GM23338 (cell line): Measurements from ENCODE around the gene PLSCR4. TPM values are rescaled to one million over a fixed set of nuclear protein-coding genes. Genes with fewer than 3 reads are reported as not detected.

Source experiments
- ATAC-seq: fragments of 200-7000 bp; cut with Tn5 transposase; 3 replicates; pipeline ENCODE4 v1.9.1; 2020
- DNase-seq: peaks from one replicate; pipeline ENCODE4 v3.0.0-alpha.2; 2015; ENCODE audit warnings: low spot score
- H2AFZ ChIP-seq: fragments of 200-600 bp; sonication (generic); 2 replicates; pipeline ENCODE4 v1.8.0; 2016; ENCODE audit warnings: antibody characterized with exemption, mild to moderate bottlenecking, moderate library complexity
- H3F3A ChIP-seq: fragments of 200-600 bp; sonication (generic); replicated peaks from 2 replicates; pipeline ENCODE4 v1.8.0; 2017; ENCODE audit warnings: antibody characterized with exemption, mixed run types, low read depth
- H3K27ac ChIP-seq: fragments of 200-600 bp; sonication (generic); 2 replicates; pipeline ENCODE4 v1.6.1; 2016; ENCODE audit warnings: low read depth
- H3K27me3 ChIP-seq: fragments of 200-600 bp; sonication (generic); 2 replicates; pipeline ENCODE4 v1.8.0; 2016; ENCODE audit warnings: mild to moderate bottlenecking, mixed run types, moderate library complexity; ENCODE audit not compliant: insufficient read depth
- H3K36me3 ChIP-seq: fragments of 200-600 bp; sonication (generic); 2 replicates; pipeline ENCODE4 v1.8.0; 2016; ENCODE audit warnings: mild to moderate bottlenecking; ENCODE audit not compliant: insufficient read depth
- H3K4me1 ChIP-seq: fragments of 200-600 bp; sonication (generic); 2 replicates; pipeline ENCODE4 v1.8.0; 2016; ENCODE audit warnings: mild to moderate bottlenecking, moderate library complexity; ENCODE audit not compliant: insufficient read depth
- H3K4me2 ChIP-seq: fragments of 200-600 bp; sonication (generic); 2 replicates; pipeline ENCODE4 v1.7.1; 2017; ENCODE audit warnings: mixed run types
- H3K4me3 ChIP-seq: fragments of 200-600 bp; sonication (generic); 2 replicates; pipeline ENCODE4 v1.6.1; 2016; ENCODE audit warnings: mixed run types
- H3K79me2 ChIP-seq: fragments of 200-600 bp; sonication (generic); replicated peaks from 2 replicates; pipeline ENCODE4 v1.8.0; 2017; ENCODE audit warnings: mild to moderate bottlenecking; ENCODE audit not compliant: insufficient read depth
- H3K9me2 ChIP-seq: fragments of 200-600 bp; sonication (generic); 2 replicates; pipeline ENCODE4 v1.8.0; 2017; ENCODE audit not compliant: insufficient read depth
- H4K20me1 ChIP-seq: fragments of 200-600 bp; sonication (generic); replicated peaks from 2 replicates; pipeline ENCODE4 v1.8.0; 2017; ENCODE audit warnings: mild to moderate bottlenecking; ENCODE audit not compliant: insufficient read depth
- H3K27ac Mint-ChIP-seq: 2 replicates; pipeline ENCODE4 v1.8.0; 2020; ENCODE audit warnings: inconsistent platforms, mild to moderate bottlenecking, moderate library complexity, mixed read lengths
- H3K27me3 Mint-ChIP-seq: 3 replicates; pipeline ENCODE4 v1.8.0; 2022; ENCODE audit warnings: low read depth, mild to moderate bottlenecking, moderate library complexity, mixed read lengths, inconsistent platforms; ENCODE audit not compliant: insufficient read depth, poor library complexity
- H3K36me3 Mint-ChIP-seq: 3 replicates; pipeline ENCODE4 v1.8.0; 2021; ENCODE audit warnings: low read depth, mild to moderate bottlenecking, inconsistent platforms, moderate library complexity, mixed read lengths
- H3K4me1 Mint-ChIP-seq: 3 replicates; pipeline ENCODE4 v1.8.0; 2020; ENCODE audit warnings: mild to moderate bottlenecking, inconsistent platforms, mixed read lengths
- H3K4me3 Mint-ChIP-seq: 3 replicates; pipeline ENCODE4 v1.8.0; 2021; ENCODE audit warnings: moderate library complexity, mild to moderate bottlenecking, inconsistent platforms, mixed read lengths
- H3K9me3 Mint-ChIP-seq: 3 replicates; pipeline ENCODE4 v1.8.0; 2020; ENCODE audit warnings: moderate library complexity, mild to moderate bottlenecking, inconsistent platforms, mixed read lengths
- JUNB ChIP-seq: IDR thresholded peaks from one replicate; pipeline ENCODE4 v1.6.1; 2016; ENCODE audit warnings: antibody characterized with exemption; ENCODE audit not compliant: unreplicated experiment
- NANOG ChIP-seq: IDR thresholded peaks from 2 replicates; pipeline ENCODE4 v1.6.1; 2016; ENCODE audit warnings: antibody characterized with exemption, borderline replicate concordance
- POLR2AphosphoS5 ChIP-seq: IDR thresholded peaks from 2 replicates; pipeline ENCODE4 v1.6.1; 2016; ENCODE audit warnings: antibody characterized with exemption, low read depth
- ZNF114 ChIP-seq: fragments of 250-450 bp; sonication (Bioruptor Pico); IDR thresholded peaks from 2 replicates; pipeline ENCODE4 v1.5.0; 2020; ENCODE audit warnings: mild to moderate bottlenecking, moderate library complexity
- ZNF331 ChIP-seq: fragments of 250-450 bp; sonication (Bioruptor Pico); IDR thresholded peaks from 2 replicates; pipeline ENCODE4 v1.5.0; 2020; ENCODE audit warnings: low read depth, mild to moderate bottlenecking, moderate library complexity
- polyA plus RNA-seq: library from polyadenylated mRNA; unstranded; fragments of >200 nt; fragmentation: Nextera tagmentation; extraction: Ambion mirVana; gene quantifications from 2 replicates; pipeline ENCODE4 v1.2.1, GENCODE V29; 2016
- total RNA-seq: library from RNA; depleted of rRNA; stranded (reverse); fragments of >200 nt; shearing (Covaris generic); gene quantifications from 2 replicates; pipeline ENCODE4 v1.2.3, GENCODE V29; 2014
- TF ChIP-seq, protein P1 (sequence below): IDR thresholded peaks from 2 replicates; pipeline ENCODE4 v1.6.1; 2016; ENCODE audit warnings: antibody characterized with exemption
- TF ChIP-seq, protein P2 (sequence below): IDR thresholded peaks from one replicate; pipeline ENCODE4 v1.6.1; 2018; ENCODE audit warnings: antibody characterized with exemption; ENCODE audit not compliant: unreplicated experiment
- TF ChIP-seq, protein P3 (sequence below), 2 experiments: fragments of 200-600 bp in 1 of 2; sonication (generic) in 1 of 2; conservative IDR thresholded peaks; 2 replicates each; pipeline versions ENCODE4 v1.5.1 to v1.6.1; 2016 to 2017; ENCODE audit warnings: antibody characterized with exemption in 2 of 2, low read depth in 2 of 2, mild to moderate bottlenecking in 2 of 2, moderate library complexity in 1 of 2

Gene PLSCR4
- total and polyA plus RNA-seq, 2 experiments from 2014 or later = 1.4 to 5.2 TPM

DNA sequence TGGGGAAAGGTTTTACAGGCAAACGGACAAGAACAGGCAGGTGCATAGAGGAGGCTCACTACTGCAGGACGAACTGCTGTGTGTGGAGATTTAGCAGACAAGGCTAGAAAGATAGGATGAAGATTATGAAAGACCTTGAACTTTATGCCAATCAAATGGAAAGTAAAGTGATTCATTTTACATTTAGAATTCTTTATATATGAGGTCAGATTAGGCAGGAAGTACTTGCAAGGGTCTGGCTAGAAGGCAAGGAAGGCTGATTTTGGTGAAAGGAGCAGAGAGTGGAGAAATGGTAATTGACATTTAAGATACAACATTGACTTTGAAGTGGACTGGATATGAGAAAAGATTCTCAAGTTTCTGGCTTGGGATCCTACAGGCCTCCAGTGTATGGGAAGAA, 33.6 kb downstream of the PLSCR4 start:
- Histone ChIP-seq H3K27ac (no peak overlapping the region), H3K9me2 (no peaks in the 10 kb centered on the region), H3F3A (no peaks in the 10 kb centered on the region), H3K27me3 (no peaks in the 10 kb centered on the region), H3K4me3 (no peak overlapping the region), H2AFZ (no peak overlapping the region), H3K4me2 (no peak overlapping the region), H4K20me1 (no peaks in the 10 kb centered on the region), H3K4me1 (no peaks in the 10 kb centered on the region), H3K36me3 (no peaks in the 10 kb centered on the region), H3K79me2 (no peaks in the 10 kb centered on the region)
- no peaks in the 10 kb centered on the region for H3K36me3 Mint-ChIP-seq
- no peak overlapping the region for H3K27ac Mint-ChIP-seq
- DNase-seq (no peak), ATAC-seq (no peak)
- no peaks in the 10 kb centered on the region for H3K9me3 Mint-ChIP-seq
- H3K4me3 Mint-ChIP-seq = no peak overlapping the region
- TF ChIP-seq, protein P1, sequence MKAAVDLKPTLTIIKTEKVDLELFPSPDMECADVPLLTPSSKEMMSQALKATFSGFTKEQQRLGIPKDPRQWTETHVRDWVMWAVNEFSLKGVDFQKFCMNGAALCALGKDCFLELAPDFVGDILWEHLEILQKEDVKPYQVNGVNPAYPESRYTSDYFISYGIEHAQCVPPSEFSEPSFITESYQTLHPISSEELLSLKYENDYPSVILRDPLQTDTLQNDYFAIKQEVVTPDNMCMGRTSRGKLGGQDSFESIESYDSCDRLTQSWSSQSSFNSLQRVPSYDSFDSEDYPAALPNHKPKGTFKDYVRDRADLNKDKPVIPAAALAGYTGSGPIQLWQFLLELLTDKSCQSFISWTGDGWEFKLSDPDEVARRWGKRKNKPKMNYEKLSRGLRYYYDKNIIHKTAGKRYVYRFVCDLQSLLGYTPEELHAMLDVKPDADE = no peak
- TF ChIP-seq JUNB = no peak
- peaks cover 2% of the 10 kb centered on the region for H3K27me3 Mint-ChIP-seq
- peaks cover 2% of the 10 kb centered on the region for H3K4me1 Mint-ChIP-seq

DNA sequence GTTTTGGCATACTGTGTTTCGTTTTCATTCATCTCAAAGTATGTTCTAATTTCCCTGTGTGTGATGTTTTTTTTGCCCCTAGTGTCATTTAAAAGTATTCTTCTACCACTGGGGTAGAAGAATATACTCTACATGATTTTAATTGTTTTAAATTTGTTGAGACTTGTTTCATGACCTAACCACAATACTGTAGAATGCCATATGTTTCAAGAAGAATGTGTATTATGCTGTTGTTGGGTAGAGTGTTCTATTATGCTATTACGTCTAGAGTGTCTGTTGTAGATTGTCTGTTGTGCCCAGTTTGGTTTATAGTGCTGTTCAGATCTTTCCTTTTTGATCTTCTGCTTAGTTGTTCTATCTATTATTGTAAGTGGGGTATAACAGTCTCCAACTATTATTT, 36.4 kb downstream of the PLSCR4 start:
- no peak overlapping the region for H3K4me2 ChIP-seq
- H3K4me1 ChIP-seq = no peaks in the 10 kb centered on the region
- TF ChIP-seq ZNF114 (CRISPR knock-in tag) (no peak), POLR2AphosphoS5 (no peak), JUNB (no peak), NANOG (no peak), ZNF331 (CRISPR knock-in tag) (no peak)
- TF ChIP-seq, protein P2, sequence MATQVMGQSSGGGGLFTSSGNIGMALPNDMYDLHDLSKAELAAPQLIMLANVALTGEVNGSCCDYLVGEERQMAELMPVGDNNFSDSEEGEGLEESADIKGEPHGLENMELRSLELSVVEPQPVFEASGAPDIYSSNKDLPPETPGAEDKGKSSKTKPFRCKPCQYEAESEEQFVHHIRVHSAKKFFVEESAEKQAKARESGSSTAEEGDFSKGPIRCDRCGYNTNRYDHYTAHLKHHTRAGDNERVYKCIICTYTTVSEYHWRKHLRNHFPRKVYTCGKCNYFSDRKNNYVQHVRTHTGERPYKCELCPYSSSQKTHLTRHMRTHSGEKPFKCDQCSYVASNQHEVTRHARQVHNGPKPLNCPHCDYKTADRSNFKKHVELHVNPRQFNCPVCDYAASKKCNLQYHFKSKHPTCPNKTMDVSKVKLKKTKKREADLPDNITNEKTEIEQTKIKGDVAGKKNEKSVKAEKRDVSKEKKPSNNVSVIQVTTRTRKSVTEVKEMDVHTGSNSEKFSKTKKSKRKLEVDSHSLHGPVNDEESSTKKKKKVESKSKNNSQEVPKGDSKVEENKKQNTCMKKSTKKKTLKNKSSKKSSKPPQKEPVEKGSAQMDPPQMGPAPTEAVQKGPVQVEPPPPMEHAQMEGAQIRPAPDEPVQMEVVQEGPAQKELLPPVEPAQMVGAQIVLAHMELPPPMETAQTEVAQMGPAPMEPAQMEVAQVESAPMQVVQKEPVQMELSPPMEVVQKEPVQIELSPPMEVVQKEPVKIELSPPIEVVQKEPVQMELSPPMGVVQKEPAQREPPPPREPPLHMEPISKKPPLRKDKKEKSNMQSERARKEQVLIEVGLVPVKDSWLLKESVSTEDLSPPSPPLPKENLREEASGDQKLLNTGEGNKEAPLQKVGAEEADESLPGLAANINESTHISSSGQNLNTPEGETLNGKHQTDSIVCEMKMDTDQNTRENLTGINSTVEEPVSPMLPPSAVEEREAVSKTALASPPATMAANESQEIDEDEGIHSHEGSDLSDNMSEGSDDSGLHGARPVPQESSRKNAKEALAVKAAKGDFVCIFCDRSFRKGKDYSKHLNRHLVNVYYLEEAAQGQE = no peak
- TF ChIP-seq, protein P1 = no peak
- TF ChIP-seq, protein P3, sequence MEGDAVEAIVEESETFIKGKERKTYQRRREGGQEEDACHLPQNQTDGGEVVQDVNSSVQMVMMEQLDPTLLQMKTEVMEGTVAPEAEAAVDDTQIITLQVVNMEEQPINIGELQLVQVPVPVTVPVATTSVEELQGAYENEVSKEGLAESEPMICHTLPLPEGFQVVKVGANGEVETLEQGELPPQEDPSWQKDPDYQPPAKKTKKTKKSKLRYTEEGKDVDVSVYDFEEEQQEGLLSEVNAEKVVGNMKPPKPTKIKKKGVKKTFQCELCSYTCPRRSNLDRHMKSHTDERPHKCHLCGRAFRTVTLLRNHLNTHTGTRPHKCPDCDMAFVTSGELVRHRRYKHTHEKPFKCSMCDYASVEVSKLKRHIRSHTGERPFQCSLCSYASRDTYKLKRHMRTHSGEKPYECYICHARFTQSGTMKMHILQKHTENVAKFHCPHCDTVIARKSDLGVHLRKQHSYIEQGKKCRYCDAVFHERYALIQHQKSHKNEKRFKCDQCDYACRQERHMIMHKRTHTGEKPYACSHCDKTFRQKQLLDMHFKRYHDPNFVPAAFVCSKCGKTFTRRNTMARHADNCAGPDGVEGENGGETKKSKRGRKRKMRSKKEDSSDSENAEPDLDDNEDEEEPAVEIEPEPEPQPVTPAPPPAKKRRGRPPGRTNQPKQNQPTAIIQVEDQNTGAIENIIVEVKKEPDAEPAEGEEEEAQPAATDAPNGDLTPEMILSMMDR (conservative IDR thresholded peaks at IDR 0.05; ENCODE audit: low read depth in 2 of 2) = no peak
- H2AFZ ChIP-seq = no peak overlapping the region
- H3K9me2 ChIP-seq = no peaks in the 10 kb centered on the region
- no peaks in the 10 kb centered on the region for H3K36me3 ChIP-seq
- H4K20me1 ChIP-seq = no peaks in the 10 kb centered on the region
- H3K36me3 Mint-ChIP-seq = no peaks in the 10 kb centered on the region
- DNase-seq (no peak), ATAC-seq (no peak)
- no peaks in the 10 kb centered on the region for H3K9me3 Mint-ChIP-seq
- no peaks in the 10 kb centered on the region for H3K79me2 ChIP-seq
- no peak overlapping the region for H3K27ac ChIP-seq
- no peak overlapping the region for H3K4me3 ChIP-seq
- peaks cover 2% of the 10 kb centered on the region for H3K27me3 Mint-ChIP-seq
- no peak overlapping the region for H3K27ac Mint-ChIP-seq
- no peaks in the 10 kb centered on the region for H3K4me1 Mint-ChIP-seq
- no peaks in the 10 kb centered on the region for H3K27me3 ChIP-seq
- no peak overlapping the region for H3K4me3 Mint-ChIP-seq
- H3F3A ChIP-seq = no peaks in the 10 kb centered on the region
